ELR (cell line): ENCODE measurements around the gene INTS14.
"Not testable (repeated sequence)": the region's sequence is repeated elsewhere in the genome, so short reads cannot be mapped to it uniquely, and the experiment has no call there.

Source experiments
- DNase-seq: peaks from one replicate; pipeline ENCODE4 v3.0.0-alpha.2; 2015; ENCODE audit warnings: low read depth

The INTS14 gene

GRCh38 chr15:65631503-65631902 lies 20.6 kb upstream of the INTS14 start:
- DNase-seq: no peak

DNA sequence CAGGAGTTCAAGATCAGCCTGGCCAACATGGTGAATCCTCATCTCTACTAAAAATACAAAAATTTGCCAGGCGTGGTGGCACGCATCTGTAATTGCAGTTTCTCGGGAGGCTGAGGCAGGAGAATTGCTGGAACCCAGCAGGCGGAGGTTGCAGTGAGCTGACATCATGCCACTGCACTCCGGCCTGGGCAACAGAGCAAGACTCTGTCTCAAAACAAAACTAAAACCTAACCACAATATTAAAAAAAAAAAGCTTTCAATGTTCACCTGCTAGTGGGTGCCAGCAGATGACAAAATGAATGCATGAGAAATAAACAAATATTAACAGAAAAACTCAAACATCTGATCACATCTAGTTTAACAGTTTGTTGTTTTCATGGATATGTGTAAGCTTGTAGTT lies 19.8 kb upstream of the INTS14 start:
- DNase-seq: no peak

GRCh38 chr15:65629548-65629947 lies 18.6 kb upstream of the INTS14 start:
- DNase-seq: no peak

- no peak for DNase-seq
These were observed 15.9 kb upstream of the INTS14 start for GRCh38 chr15:65626856-65627255.

DNA sequence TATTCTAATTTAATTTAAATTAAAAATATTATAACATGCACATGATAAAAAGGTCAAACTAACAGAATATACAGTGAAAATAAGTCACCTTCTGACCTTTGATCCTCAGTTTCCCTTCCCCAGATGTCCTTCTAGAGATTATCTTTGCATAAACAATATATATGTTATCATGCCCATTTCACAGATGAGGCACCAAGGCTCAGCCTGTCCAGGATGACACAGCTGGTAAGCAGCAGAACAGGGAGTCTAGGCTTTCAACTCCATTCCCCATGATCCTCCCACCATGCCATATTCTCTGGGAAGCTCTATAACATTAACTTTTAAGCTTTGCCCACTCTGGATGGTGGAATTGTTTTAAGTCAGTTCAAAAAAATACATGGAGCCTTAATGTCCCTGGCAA lies 12.2 kb upstream of the INTS14 start:
- DNase-seq: no peak

DNA sequence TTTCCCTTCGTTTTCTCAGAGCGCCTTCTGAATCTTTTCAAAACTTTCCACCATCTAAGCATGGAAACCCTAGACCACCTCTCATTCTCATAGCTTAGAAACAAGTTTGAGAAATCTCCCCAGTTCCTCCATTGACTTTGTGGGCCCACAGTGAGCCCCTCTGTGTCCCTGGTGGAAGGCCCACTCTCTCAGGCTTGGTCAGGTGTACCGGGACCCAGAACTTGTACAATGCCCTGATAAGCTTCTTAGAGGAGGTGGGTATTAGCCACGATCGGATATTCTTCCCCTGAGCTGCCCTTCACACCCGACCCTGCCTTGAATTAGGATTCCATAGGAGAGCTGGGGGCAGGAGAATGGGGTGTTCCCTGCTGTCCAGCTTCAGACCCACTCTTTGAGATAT lies 10.7 kb upstream of the INTS14 start, which contains the start of gene SLC24A1:
TSS of gene SLC24A1 (plus strand) at position 301 of the 400 bp plus-strand sequence. CDS start 2,143 bp downstream, outside the sequence.
- DNase-seq: no peak

- no peak for DNase-seq
These were observed 9.9 kb upstream of the INTS14 start for GRCh38 chr15:65620833-65621232.

GRCh38 chr15:65619626-65620290 lies 8.8 kb upstream of the INTS14 start:
- no peak for DNase-seq

GRCh38 chr15:65618560-65619109 lies 7.7 kb upstream of the INTS14 start:
- no peak for DNase-seq

DNA sequence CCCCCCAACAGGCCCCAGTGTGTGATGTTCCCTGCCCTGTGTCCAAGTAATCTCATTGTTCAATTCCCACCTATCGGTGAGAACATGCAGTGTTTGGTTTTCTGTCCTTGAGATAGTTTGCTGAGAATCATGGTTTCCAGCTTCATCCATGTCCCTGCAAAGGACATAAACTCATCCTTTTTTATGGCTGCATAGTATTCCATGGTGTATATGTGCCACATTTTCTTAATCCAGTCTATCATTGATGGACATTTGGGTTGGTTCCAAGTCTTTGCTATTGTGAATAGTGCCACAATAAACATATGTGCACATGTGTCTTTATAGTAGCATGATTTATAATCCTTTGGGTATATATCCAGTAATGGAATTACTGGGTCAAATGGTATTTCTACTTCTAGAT lies 5.0 kb upstream of the INTS14 start:
- DNase-seq: not testable (repeated sequence)

GRCh38 chr15:65612949-65613744 lies 2.2 kb upstream of the INTS14 start:
- DNase-seq: no peak

- DNase-seq: peak; percentile 15
These were observed 1.6 kb upstream of the INTS14 start for GRCh38 chr15:65612616-65612946.

DNA sequence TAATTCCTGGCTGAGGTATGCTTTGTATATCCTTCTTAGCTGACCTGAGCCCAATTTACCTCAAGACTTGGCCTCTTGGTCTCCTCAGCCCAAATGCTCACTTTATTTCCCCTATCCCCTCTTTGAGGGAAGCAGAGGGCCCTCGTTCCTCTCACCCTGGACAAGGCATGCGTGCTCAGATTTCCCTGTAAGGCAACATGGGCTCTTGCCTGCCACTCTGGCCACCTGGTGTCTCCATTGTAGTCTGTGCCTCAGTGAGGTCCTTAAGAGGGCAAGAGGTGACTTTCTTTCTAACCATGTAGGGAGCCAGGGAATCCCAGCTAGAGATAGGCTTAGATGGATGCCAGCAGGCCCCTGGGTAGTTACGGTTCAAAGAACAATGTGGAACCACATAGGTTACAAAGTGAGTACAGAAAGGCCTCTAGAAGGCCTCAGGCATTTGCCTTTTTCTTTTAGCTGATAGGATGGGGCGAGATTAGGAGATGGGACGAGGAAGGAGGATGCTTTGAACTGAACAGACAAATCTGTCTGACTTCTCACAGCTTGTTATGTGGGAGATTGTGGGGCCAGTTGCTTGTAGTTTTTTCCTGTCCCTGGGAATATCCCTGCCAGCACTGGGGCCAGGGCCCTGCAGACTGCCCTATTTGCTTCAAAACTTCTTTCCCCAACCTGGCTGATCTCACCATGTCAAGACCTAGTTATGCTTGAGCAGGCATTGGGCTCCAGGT lies 1.1 kb upstream of the INTS14 start:
- DNase-seq: peak; percentile 7

GRCh38 chr15:65603559-65603958 lies 7.4 kb downstream of the INTS14 start:
- no peak for DNase-seq

- no peak for DNase-seq
These were observed 7.8 kb downstream of the INTS14 start for GRCh38 chr15:65603134-65603533.

DNA sequence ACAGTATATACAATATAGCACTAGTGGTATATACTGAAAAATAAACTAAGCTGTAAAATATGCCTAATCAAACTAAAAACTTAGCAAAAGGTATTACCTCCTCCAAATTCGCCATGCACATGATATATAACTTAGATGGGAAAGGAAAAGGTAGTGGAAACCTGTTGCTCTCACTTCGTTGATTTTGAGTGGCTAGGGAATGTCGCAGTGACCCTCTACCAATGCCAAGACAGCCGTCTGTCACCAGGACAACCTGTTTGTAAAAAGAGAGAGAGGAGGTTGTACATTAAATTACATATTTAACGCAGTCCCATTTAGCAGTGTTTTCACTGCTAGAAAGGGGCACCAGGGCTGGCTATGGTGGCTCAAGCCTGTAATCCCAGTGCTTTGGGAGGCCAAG lies 11.3 kb downstream of the INTS14 start:
- DNase-seq: no peak

DNA sequence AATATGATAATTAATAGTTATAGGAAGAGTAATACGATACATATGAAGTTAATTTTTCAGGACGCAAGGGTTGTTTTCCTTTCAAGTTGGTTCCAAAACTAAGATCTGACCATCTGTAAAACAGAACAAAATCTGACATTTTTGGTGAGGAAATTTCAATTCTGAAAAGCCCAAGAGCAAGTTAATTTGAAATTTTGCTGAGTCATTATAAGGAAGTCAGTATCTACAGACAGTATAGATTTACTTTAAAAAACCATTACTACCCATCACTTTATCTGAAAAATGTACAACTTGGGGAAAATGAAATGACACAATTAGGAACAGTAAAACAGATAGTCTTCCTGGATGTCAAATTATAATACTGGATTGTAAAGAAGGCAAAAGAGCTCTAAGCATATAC lies 12.5 kb downstream of the INTS14 start:
- no peak for DNase-seq

DNA sequence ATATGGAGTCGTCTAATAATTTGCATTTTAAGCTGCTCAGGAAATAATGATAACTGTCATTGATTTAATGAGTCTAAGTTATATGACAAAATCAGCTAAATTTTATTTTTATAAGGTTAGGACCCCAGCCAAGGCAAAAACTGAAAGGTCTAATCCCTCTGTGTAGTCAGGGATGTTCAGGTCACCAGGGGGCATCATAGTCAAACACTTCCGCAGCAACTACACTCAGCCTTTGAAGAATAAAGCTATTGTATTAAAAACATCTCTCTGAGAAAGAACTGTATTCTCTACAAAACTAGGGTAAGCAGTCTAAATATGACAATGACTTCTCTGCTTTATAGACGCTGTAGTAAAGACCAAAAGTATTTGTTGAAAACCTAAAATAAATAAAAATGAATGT lies 15.0 kb downstream of the INTS14 start:
- peak; percentile 23 for DNase-seq

DNA sequence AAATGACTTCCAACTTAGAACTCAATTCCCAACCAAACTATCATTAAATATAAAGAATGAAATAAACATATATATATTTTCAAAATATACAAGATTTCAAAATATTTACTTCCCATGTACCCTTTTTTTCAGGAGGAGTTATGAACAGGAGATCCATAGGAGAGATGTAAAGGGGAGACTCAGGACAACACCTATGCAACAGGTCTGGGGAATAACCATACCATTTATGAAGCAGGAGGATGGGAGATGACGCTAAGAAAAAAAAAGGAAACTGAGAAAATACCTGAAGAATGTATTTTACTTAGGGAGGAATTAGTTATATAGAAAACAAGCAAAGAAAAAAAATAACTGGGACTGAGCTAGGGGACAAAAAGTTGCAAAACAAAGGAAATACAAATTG lies 23.8 kb downstream of the INTS14 start:
- no peak for DNase-seq

DNA sequence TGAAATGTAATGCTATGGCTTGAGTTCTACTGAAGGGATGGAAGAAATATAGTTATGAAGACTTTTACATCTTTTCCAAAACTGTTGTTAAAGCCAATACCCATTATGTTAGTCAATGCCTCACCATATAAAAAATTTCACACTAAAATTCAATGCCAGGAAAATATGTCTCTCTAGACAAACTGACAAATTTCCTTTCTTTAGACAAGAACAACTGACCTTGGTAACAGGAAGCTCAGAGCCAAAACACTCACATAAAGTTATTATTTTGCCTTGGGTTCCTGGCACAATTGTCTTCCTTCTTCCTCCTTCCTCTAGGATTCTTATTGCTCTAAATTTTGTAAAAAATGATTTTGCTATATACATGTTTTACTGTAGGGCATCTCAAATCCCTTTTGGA lies 26.7 kb downstream of the INTS14 start:
- no peak for DNase-seq

- DNase-seq: peak; percentile 51
These were observed 27.2 kb downstream of the INTS14 start for GRCh38 chr15:65583701-65584100.

- DNase-seq: peak; percentile 83
These were observed 30.6 kb downstream of the INTS14 start for GRCh38 chr15:65580287-65580686.

GRCh38 chr15:65579762-65580161 lies 31.2 kb downstream of the INTS14 start:
- peak; percentile 5 for DNase-seq
